Measurements from ENCODE around the gene RNF223. TPM values are rescaled to one million over a fixed set of nuclear protein-coding genes. Genes with fewer than 3 reads are reported as not detected.

RNF223 gene
- total and polyA plus RNA-seq, 2 donors (not counting 3 experiments of a cell fraction or from before 2014, with no cell fraction given) = not detected

- Histone ChIP-seq H4K20me1 (replicated peaks; ENCODE audit: control insufficient read depth, extremely low read depth, insufficient read depth, low read length) (no peaks in the 10 kb centered on the region), H3K4me3 (replicated peaks in 1 of 3; ENCODE audit: insufficient read depth in 1 of 3, low read depth in 1 of 3, low read length in 3 of 3) (no peak overlapping the region), H3K79me2 (ENCODE audit: control insufficient read depth, insufficient read depth, low read length) (no peaks in the 10 kb centered on the region), H3K9me1 (replicated peaks; ENCODE audit: control insufficient read depth, extremely low read depth, insufficient read depth, low read length) (no peaks in the 10 kb centered on the region), H2AFZ (ENCODE audit: low read depth, low read length) (no peak overlapping the region), H3K9ac (replicated peaks; ENCODE audit: extremely low read depth, insufficient read depth, low read length) (no peak overlapping the region), H3K9me3 (replicated peaks; ENCODE audit: control insufficient read depth, insufficient read depth, low read length) (no peaks in the 10 kb centered on the region), H3K36me3 (ENCODE audit: control insufficient read depth in 2 of 2, extremely low read depth in 1 of 2, insufficient read depth in 2 of 2, low read length in 2 of 2) (no peaks in the 10 kb centered on the region), H3K4me2 (ENCODE audit: insufficient read depth, low read length) (no peak overlapping the region), H3K27ac (ENCODE audit: insufficient read depth, low read depth, low read length) (no peak overlapping the region), H3K27me3 (ENCODE audit: control insufficient read depth in 2 of 2, insufficient read depth in 2 of 2, low read length in 2 of 2) (no peaks in the 10 kb centered on the region), H3K4me1 (ENCODE audit: control insufficient read depth, extremely low read depth, insufficient read depth, low read length) (no peaks in the 10 kb centered on the region)
- intact Hi-C loops (cut with micrococcal nuclease) = no loop called here
- POLR2A ChIA-PET = no interaction called here
- dilution Hi-C loops (cut with MboI; ENCODE audit: extremely low pct_ligation_motif_present, low sequenced_read_pairs) = no loop called here
- FAIRE-seq (no peak), DNase-seq (ENCODE audit: low read depth, low spot score) (no peak)
- no peak for TF ChIP-seq JUN (IDR thresholded peaks at IDR 0.05; ENCODE audit: borderline replicate concordance, insufficient read depth, insufficient read length, low read depth)
- TF ChIP-seq GATA2 (IDR thresholded peaks at IDR 0.05; ENCODE audit: insufficient read depth, insufficient read length, low read depth, low read length) = no peak
- no peak for TF ChIP-seq FOS (IDR thresholded peaks at IDR 0.05; ENCODE audit: borderline replicate concordance, insufficient read depth, low read length)
- no peak for TF ChIP-seq POLR2A (IDR thresholded peaks at IDR 0.05; ENCODE audit: low read depth, low read length)
- TF ChIP-seq MAX (IDR thresholded peaks at IDR 0.05; ENCODE audit: insufficient read depth, insufficient read length) = no peak
- no peak for TF ChIP-seq CTCF (IDR thresholded peaks at IDR 0.05; ENCODE audit: extremely low read depth in 1 of 2, insufficient read depth in 1 of 2, low read depth in 1 of 2, low read length in 2 of 2)
- TF ChIP-seq MYC (IDR thresholded peaks at IDR 0.05; ENCODE audit: low read depth, low read length) = no peak
- CTCF ChIA-PET = no interaction called here
- BruUV-seq (replicated peaks) = no TSS peak
Observed at GRCh38 chr1:1100296-1100695, 26.2 kb upstream of the RNF223 start.
